Gastroesophageal sphincter (tissue), 3 donors: ENCODE results near the gene UMAD1.

ENCODE experiments used
- EP300 ChIP-seq: sonication (generic); formaldehyde crosslinking; IDR thresholded peaks from one replicate; pipeline ENCODE4 v1.6.1; 2017; ENCODE audit warnings: antibody characterized with exemption, mild to moderate bottlenecking
- POLR2A ChIP-seq, 2 donors: fragments of 450-650 bp; IDR thresholded peaks; one replicate each; pipeline ENCODE4 v1.6.1; 2017; ENCODE audit warnings: antibody characterized with exemption in 2 of 2, mild to moderate bottlenecking in 2 of 2, moderate library complexity in 1 of 2
- TF ChIP-seq, protein P1 (sequence below), 4 experiments: fragments of 200-600 bp in 2 of 4; fragments of 450-650 bp in 2 of 4; sonication (generic) in 1 of 4; IDR thresholded peaks; one replicate each; pipeline ENCODE4 v1.5.1; 2017 to 2019; ENCODE audit warnings: antibody characterized with exemption in 4 of 4, mild to moderate bottlenecking in 2 of 4, moderate library complexity in 2 of 4

DNA sequence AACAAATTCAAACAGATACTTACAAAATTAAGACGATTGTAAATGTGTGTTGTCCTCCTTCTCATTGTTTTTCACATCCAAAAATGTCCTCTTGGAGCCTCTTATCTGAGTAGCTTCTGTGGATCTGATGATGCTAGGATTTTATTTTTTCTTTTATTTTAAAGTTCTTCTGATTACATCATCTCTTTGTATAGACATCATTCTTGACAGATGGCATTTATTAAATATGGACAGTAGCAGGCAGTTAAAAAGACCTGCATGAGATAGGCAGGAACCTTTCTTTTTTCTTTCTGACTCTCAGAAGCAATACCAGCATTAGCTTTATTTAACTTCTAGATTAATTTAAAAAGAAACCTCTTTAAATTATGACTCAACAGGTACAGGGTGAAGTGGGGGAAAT lies 77.9 kb downstream of the UMAD1 start, which contains the start of gene RPA3:
- TF ChIP-seq, protein P1, sequence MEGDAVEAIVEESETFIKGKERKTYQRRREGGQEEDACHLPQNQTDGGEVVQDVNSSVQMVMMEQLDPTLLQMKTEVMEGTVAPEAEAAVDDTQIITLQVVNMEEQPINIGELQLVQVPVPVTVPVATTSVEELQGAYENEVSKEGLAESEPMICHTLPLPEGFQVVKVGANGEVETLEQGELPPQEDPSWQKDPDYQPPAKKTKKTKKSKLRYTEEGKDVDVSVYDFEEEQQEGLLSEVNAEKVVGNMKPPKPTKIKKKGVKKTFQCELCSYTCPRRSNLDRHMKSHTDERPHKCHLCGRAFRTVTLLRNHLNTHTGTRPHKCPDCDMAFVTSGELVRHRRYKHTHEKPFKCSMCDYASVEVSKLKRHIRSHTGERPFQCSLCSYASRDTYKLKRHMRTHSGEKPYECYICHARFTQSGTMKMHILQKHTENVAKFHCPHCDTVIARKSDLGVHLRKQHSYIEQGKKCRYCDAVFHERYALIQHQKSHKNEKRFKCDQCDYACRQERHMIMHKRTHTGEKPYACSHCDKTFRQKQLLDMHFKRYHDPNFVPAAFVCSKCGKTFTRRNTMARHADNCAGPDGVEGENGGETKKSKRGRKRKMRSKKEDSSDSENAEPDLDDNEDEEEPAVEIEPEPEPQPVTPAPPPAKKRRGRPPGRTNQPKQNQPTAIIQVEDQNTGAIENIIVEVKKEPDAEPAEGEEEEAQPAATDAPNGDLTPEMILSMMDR (IDR thresholded peaks at IDR 0.05) = no peak
- TF ChIP-seq EP300 = no peak
- TF ChIP-seq POLR2A (IDR thresholded peaks at IDR 0.05) = no peak
